Gastroesophageal sphincter (tissue), 3 donors: ENCODE data around the gene SH3PXD2B.

ENCODE experiments used
- POLR2A ChIP-seq, 2 donors: fragments of 450-650 bp; IDR thresholded peaks; one replicate each; pipeline ENCODE4 v1.6.1; 2017; ENCODE audit warnings: antibody characterized with exemption in 2 of 2, mild to moderate bottlenecking in 2 of 2, moderate library complexity in 1 of 2
- POLR2AphosphoS5 ChIP-seq: sonication (generic); formaldehyde crosslinking; IDR thresholded peaks from one replicate; pipeline ENCODE4 v1.6.1; 2017; ENCODE audit warnings: antibody characterized with exemption
- TF ChIP-seq, protein P1 (sequence below), 4 experiments: fragments of 200-600 bp in 2 of 4; fragments of 450-650 bp in 2 of 4; sonication (generic) in 1 of 4; IDR thresholded peaks; one replicate each; pipeline ENCODE4 v1.5.1; 2017 to 2019; ENCODE audit warnings: antibody characterized with exemption in 4 of 4, mild to moderate bottlenecking in 2 of 4, moderate library complexity in 2 of 4

DNA sequence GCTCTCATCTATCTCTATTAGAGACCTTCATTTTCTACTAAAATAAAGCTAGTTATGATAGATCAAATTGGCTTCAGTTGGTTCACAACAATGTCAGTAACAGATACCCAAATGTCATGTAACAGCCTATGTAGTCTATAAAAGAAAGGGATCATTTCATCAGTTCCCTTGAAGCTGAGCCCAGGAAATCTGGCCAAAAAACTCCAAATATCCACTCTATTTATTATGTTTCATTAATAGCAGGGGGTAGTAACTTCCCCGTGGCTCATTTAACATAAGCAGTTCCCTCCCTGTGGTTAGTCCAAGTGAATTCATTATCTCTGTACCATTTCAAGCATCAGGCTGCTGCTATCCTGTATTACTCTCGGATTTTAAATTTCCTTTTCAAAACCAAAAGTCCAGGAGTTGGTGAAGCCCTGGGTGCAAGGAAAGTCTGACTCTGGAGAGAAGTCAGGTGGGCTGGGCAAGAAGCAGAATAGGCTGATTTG lies 66.0 kb downstream of the SH3PXD2B start:
- TF ChIP-seq, protein P1, sequence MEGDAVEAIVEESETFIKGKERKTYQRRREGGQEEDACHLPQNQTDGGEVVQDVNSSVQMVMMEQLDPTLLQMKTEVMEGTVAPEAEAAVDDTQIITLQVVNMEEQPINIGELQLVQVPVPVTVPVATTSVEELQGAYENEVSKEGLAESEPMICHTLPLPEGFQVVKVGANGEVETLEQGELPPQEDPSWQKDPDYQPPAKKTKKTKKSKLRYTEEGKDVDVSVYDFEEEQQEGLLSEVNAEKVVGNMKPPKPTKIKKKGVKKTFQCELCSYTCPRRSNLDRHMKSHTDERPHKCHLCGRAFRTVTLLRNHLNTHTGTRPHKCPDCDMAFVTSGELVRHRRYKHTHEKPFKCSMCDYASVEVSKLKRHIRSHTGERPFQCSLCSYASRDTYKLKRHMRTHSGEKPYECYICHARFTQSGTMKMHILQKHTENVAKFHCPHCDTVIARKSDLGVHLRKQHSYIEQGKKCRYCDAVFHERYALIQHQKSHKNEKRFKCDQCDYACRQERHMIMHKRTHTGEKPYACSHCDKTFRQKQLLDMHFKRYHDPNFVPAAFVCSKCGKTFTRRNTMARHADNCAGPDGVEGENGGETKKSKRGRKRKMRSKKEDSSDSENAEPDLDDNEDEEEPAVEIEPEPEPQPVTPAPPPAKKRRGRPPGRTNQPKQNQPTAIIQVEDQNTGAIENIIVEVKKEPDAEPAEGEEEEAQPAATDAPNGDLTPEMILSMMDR (IDR thresholded peaks at IDR 0.05) = no peak
- no peak for TF ChIP-seq POLR2AphosphoS5
- no peak for TF ChIP-seq POLR2A (IDR thresholded peaks at IDR 0.05)
